Psoas muscle (tissue), 8 donors: ENCODE results near the gene LANCL2. TPM values are rescaled to one million over a fixed set of nuclear protein-coding genes. Genes with fewer than 3 reads are reported as not detected.
"Not testable (repeated sequence)": the region's sequence is repeated elsewhere in the genome, so short reads cannot be mapped to it uniquely, and the experiment has no call there.

Source experiments
- ATAC-seq, 4 donors: fragments of 200-7000 bp; cut with Tn5 transposase; one replicate each; pipeline ENCODE4 v1.9.1; 2020; ENCODE audit warnings: moderate library complexity in 3 of 4, mild to moderate bottlenecking in 2 of 4
- DNase-seq, 2 donors: peaks; one replicate each; pipeline ENCODE4 v3.0.0-alpha.2; 2020
- H3K27ac ChIP-seq: fragments of 200-600 bp; one replicate; pipeline ENCODE4 v1.8.0; 2022
- H3K27me3 ChIP-seq, 3 donors: fragments of 200-600 bp in 1 of 3; one replicate each; pipeline versions ENCODE4 v1.6.1 to v1.8.0; 2013 to 2022; ENCODE audit warnings: low read length in 2 of 3, mild to moderate bottlenecking in 2 of 3, moderate library complexity in 1 of 3; ENCODE audit not compliant: insufficient read depth in 3 of 3
- H3K36me3 ChIP-seq, 2 donors: fragments of 200-600 bp in 1 of 2; one replicate each; pipeline versions ENCODE4 v1.6.1 to v1.8.0; 2013 to 2022; ENCODE audit warnings: low read depth in 1 of 2, mild to moderate bottlenecking in 1 of 2, moderate library complexity in 1 of 2; ENCODE audit not compliant: insufficient read depth in 1 of 2
- H3K4me1 ChIP-seq: fragments of 200-600 bp; one replicate; pipeline ENCODE4 v1.8.0; 2022
- H3K4me3 ChIP-seq: fragments of 200-600 bp; one replicate; pipeline ENCODE4 v1.8.0; 2022; ENCODE audit warnings: mild to moderate bottlenecking
- H3K9me3 ChIP-seq: fragments of 200-600 bp; one replicate; pipeline ENCODE4 v1.8.0; 2022
- WGBS, 3 donors: extraction: QIAGEN DNeasy Blood & Tissue Kit; methylation state at CpG; one replicate each; pipeline versions ENCODE4 v1.1.6 to v1.1.7; 2013; 5-methylcytosine and 5-hydroxymethylcytosine counted together
- intact Hi-C, 2 donors: fragments of 100-400 bp; cut with DNase I; formaldehyde crosslinking; loops; one replicate each; pipeline versions ENCODE4 v1.11.0 to v1.14.2; 2022
- polyA plus RNA-seq, 3 donors: library from polyadenylated mRNA; stranded (reverse); fragments of 200-250 nt; gene quantifications; one replicate each; pipeline ENCODE4 v1.2.3, GENCODE V29; 2013
- total RNA-seq, 4 donors: library from RNA; stranded (reverse); fragmentation: NEBNext Ultra II Directional in 2 of 4; extraction: Animal tissue kit (Norgen Biotek cat#: 25700) in 2 of 4; gene quantifications; one replicate each; pipeline versions ENCODE4 v1.2.1 to v1.2.4, GENCODE V29; 2021 to 2023
- TF ChIP-seq, protein P1 (sequence below): fragments of 200-600 bp; IDR thresholded peaks from one replicate; pipeline ENCODE4 v1.8.0; 2022; ENCODE audit warnings: antibody characterized with exemption
- donor health status: healthy with polysubstance abuse.
- donor health status: DM: no; HTN: no; CAD: no; lungs with moderate emphysema.
- donor health status: Bipolar disorder and iron deficiency.
- donor health status: healthy.
- donor health status: DM: yes; HTN: yes; CAD: no.
- donor health status: DM: no; HTN: no; CAD: no.
- donor health status: DM: no; HTN: no; CAD: no.
- donor health status: DM: yes; HTN: yes; CAD: no.

The LANCL2 gene
- total and polyA plus RNA-seq, 7 donors = 5.4 to 16.9 (median 9.6) TPM

DNA sequence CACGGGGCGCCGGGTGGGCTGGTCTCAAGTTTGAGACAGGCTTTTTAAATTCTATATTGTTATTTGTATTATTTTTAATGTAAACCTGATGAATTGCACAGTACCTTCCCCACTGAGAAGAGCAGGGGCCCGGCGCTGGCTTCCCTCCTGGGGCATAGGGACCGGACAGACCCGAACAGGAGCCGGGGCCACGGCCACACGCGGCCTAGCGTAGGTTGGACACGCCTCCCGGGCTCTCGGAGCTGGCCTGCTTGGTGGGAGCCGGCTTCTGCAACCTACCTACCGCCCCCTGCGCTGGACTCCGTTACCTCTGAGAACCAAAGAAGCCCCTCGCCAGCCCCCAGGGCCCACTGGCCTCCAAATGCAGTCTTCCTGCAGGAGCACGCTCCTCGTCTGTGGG is 19.8 kb upstream of the LANCL2 start:
- Histone ChIP-seq H3K27me3 (peaks cover 0 to 1% (median 0%) of the 10 kb centered on the region in 3 donors), H3K27ac (no peak overlapping the region), H3K4me1 (no peaks in the 10 kb centered on the region), H3K9me3 (no peaks in the 10 kb centered on the region), H3K4me3 (no peak overlapping the region), H3K36me3 (no peaks in the 10 kb centered on the region)
- TF ChIP-seq, protein P1, sequence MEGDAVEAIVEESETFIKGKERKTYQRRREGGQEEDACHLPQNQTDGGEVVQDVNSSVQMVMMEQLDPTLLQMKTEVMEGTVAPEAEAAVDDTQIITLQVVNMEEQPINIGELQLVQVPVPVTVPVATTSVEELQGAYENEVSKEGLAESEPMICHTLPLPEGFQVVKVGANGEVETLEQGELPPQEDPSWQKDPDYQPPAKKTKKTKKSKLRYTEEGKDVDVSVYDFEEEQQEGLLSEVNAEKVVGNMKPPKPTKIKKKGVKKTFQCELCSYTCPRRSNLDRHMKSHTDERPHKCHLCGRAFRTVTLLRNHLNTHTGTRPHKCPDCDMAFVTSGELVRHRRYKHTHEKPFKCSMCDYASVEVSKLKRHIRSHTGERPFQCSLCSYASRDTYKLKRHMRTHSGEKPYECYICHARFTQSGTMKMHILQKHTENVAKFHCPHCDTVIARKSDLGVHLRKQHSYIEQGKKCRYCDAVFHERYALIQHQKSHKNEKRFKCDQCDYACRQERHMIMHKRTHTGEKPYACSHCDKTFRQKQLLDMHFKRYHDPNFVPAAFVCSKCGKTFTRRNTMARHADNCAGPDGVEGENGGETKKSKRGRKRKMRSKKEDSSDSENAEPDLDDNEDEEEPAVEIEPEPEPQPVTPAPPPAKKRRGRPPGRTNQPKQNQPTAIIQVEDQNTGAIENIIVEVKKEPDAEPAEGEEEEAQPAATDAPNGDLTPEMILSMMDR = no peak
- intact Hi-C loops = no loop called here
- DNase-seq (no peak), ATAC-seq (no peak)
- WGBS, 3 donors = 81 to 85% (median 83%) methylated on average over 17 to 22 of the region's 22 CpGs

DNA sequence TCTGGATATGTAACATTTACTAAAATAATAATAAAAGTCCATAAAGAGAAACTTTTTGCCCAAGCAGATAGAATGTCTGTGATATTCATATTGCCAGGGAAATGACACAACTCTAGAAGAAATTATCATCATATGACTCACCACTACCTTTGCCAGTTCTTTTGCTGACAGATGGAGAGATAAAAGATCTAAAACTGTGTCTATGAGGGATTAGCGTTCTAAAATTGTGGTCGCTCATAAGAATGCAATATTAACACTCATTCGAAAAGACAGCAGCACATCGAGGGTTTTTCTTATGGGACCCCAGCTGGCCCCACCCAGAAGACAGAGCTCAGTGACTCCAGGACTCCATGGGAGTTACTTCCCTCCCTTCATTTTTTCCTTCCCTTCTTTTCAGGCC is 16.6 kb upstream of the LANCL2 start:
- no peaks in the 10 kb centered on the region for H3K36me3 ChIP-seq
- ATAC-seq = no peak

DNA sequence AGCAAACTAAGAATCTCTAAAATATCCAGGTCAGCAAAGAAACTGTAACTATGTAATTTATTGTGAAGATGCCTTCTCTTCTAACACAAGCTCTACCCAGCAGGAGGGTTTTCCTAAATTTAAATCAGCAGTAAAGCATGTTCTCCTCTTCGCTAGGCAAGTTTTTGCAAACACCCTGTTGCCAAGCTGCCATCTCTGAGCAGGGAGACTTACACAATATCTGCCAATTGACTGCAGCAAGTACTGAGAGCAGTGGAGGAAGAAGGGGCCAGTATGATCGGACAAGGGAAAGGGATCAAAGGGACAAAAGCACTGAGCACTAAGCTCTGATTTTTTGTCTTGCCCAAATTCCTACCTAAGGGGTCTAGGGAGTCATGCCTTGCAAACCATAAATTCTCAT is 16.0 kb upstream of the LANCL2 start:
- H3K9me3 ChIP-seq = no peaks in the 10 kb centered on the region
- H3K4me1 ChIP-seq = no peaks in the 10 kb centered on the region
- H3K27ac ChIP-seq = no peak overlapping the region
- H3K27me3 ChIP-seq = peaks cover 0 to 1% (median 0%) of the 10 kb centered on the region in 3 donors
- no peaks in the 10 kb centered on the region for H3K36me3 ChIP-seq
- no peak overlapping the region for H3K4me3 ChIP-seq
- no peak for ATAC-seq
- intact Hi-C loops = no loop called here
- WGBS, 3 donors = 47 to 51% (median 50%) methylated on average over 2 of the region's 2 CpGs
- no peak for DNase-seq
- TF ChIP-seq, protein P1 = no peak

More for the DNA sequence above, 16.6 kb upstream of the LANCL2 start:
- peaks cover 0 to 1% (median 0%) of the 10 kb centered on the region in 3 donors for H3K27me3 ChIP-seq
- intact Hi-C loops = no loop called here
- H3K27ac ChIP-seq = no peak overlapping the region
- no peaks in the 10 kb centered on the region for H3K9me3 ChIP-seq
- TF ChIP-seq, protein P1 = no peak
- no peak for DNase-seq
- no peak overlapping the region for H3K4me3 ChIP-seq
- H3K4me1 ChIP-seq = no peaks in the 10 kb centered on the region
- WGBS, 3 donors = 25 to 37% (median 29%) methylated on average over 4 of the region's 4 CpGs

DNA sequence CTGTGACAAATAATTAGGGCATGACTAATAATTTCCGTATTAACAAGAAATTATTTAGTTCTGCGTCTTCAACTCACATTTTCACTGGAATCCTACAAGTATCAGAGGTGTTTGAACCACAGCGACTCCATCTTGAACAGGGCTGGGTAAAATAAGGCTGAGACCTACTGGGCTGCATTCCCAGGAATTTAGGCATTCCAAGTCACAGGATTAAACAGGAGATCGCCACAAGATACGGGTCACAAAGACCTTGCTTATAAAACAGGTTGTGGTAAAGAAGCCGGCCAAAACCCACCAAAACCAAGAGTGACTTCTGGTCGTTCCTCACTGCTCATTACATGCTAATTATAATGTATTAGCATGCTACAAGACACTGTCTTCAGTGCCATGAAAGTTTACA is 14.9 kb upstream of the LANCL2 start:
- H3K27me3 ChIP-seq = peaks cover 0 to 1% (median 0%) of the 10 kb centered on the region in 3 donors
- H3K4me1 ChIP-seq = no peaks in the 10 kb centered on the region
- no peaks in the 10 kb centered on the region for H3K36me3 ChIP-seq
- intact Hi-C loops = no loop called here
- no peaks in the 10 kb centered on the region for H3K9me3 ChIP-seq
- no peak for ATAC-seq
- DNase-seq = no peak
- 30 to 47% (median 35%) methylated on average over 7 of the region's 7 CpGs for WGBS, 3 donors
- no peak overlapping the region for H3K27ac ChIP-seq
- TF ChIP-seq, protein P1 = no peak
- H3K4me3 ChIP-seq = no peak overlapping the region

DNA sequence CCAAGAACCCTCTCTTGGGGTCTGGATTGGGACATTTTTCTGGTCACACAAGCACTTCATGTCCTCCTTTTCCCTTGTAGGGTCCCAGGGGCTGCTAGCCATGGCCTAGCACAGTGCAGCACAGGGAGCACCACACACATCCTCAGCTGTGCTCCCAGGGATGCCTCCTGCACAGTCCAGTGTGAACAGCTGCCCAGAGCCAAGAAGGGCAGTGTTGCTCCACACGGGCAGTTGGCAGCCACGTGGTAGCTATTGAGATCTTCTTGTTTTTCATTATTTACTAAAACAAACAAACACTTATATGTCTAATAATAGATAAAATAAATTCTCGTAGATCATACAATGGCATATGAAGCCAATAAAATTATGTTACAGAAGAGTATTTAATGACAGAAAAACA is 13.9 kb upstream of the LANCL2 start:
- no peak for ATAC-seq
- intact Hi-C loops = no loop called here
- no peak overlapping the region for H3K27ac ChIP-seq
- DNase-seq = no peak
- H3K36me3 ChIP-seq = no peaks in the 10 kb centered on the region
- no peaks in the 10 kb centered on the region for H3K9me3 ChIP-seq
- 38 to 58% (median 48%) methylated on average over 3 of the region's 3 CpGs for WGBS, 3 donors
- no peaks in the 10 kb centered on the region for H3K4me1 ChIP-seq
- no peak overlapping the region for H3K4me3 ChIP-seq
- peaks cover 0 to 1% (median 0%) of the 10 kb centered on the region in 3 donors for H3K27me3 ChIP-seq
- TF ChIP-seq, protein P1 = no peak

DNA sequence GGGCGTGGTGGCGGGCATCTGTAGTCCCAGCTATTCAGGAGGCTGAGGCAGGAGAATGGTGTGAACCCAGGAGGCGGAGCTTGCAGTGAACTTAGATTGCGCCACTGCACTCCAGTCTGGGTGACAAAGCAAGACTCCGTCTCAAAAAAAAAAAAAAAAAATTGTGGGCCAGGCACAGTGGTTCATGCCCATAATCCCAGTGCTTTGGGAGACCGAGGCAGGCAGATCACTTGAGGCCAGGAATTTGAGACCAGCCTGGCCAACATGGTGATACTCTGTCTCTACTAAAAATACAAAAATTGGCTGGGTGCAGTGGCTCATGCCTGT is 12.2 kb upstream of the LANCL2 start:
- H3K27me3 ChIP-seq, H3K4me3 ChIP-seq, H3K9me3 ChIP-seq, intact Hi-C loops, H3K4me1 ChIP-seq, H3K36me3 ChIP-seq, DNase-seq, ATAC-seq, H3K27ac ChIP-seq: not testable (repeated sequence)
- WGBS, 3 donors = 69 to 78% (median 73%) methylated on average over 4 to 6 of the region's 6 CpGs
